Ramos (cell line): Measurements from ENCODE around the gene FRAS1.
"Not testable (repeated sequence)": the region's sequence is repeated elsewhere in the genome, so short reads cannot be mapped to it uniquely, and the experiment has no call there.

Source experiments
- in situ Hi-C: fragments of 300-500 bp; cut with MboI; formaldehyde crosslinking; loops from one replicate; pipeline ENCODE4 v1.14.3; 2022; ENCODE audit warnings: low sequenced_read_pairs; ENCODE audit not compliant: unreplicated experiment

The FRAS1 gene

GRCh38 chr4:78476108-78476704, 419.1 kb downstream of the FRAS1 start:
- in situ Hi-C loops, result no loop called here

GRCh38 chr4:78477276-78477675, 420.2 kb downstream of the FRAS1 start:
- in situ Hi-C loops, result no loop called here

DNA sequence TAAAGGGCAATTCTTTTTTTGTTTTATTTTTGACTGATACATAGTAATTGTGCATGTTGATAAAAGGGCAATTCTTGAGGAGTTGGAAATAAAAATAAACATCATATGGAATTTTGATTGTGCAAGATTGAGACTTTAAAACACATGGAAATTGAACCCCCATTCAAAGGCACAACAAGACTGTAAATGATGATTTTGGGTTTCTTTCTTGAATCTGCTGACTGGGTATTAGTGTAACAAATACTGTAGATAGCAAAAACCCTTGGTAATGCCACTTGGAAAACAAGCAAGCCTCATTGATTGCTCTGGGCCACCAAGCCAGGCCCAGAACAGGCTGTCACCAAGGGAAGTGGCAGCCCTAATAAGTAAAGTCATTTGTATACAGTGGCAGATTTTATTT, 421.4 kb downstream of the FRAS1 start:
- in situ Hi-C loops, result no loop called here

- in situ Hi-C loops, result no loop called here
Measured at GRCh38 chr4:78480286-78480685, 423.2 kb downstream of the FRAS1 start.

- in situ Hi-C loops, result no loop called here
Measured at GRCh38 chr4:78481180-78481579, 424.1 kb downstream of the FRAS1 start.

DNA sequence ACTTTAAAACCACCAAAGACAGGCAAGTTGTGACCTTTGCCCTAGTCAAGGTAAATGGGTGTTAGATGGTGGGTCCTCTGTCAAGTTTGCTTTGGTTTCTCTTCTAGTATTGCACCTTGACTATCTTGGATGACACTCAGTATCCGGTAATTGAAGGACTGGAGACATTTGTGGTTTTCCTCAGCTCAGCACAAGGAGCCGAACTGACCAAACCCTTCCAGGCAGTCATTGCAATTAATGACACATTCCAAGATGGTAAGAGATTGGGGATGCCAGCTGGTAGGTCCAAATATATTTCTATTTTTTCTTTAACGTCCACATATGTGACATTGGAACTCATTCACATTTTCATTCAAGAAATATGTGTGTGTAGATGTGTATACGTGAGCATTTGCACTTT, 425.2 kb downstream of the FRAS1 start:
- in situ Hi-C loops, result no loop called here

GRCh38 chr4:78483811-78484210, 426.7 kb downstream of the FRAS1 start:
- in situ Hi-C loops, result no loop called here

GRCh38 chr4:78484574-78484973, 427.5 kb downstream of the FRAS1 start:
- in situ Hi-C loops, result no loop called here

GRCh38 chr4:78493731-78494130, 436.6 kb downstream of the FRAS1 start:
- in situ Hi-C loops, result no loop called here

DNA sequence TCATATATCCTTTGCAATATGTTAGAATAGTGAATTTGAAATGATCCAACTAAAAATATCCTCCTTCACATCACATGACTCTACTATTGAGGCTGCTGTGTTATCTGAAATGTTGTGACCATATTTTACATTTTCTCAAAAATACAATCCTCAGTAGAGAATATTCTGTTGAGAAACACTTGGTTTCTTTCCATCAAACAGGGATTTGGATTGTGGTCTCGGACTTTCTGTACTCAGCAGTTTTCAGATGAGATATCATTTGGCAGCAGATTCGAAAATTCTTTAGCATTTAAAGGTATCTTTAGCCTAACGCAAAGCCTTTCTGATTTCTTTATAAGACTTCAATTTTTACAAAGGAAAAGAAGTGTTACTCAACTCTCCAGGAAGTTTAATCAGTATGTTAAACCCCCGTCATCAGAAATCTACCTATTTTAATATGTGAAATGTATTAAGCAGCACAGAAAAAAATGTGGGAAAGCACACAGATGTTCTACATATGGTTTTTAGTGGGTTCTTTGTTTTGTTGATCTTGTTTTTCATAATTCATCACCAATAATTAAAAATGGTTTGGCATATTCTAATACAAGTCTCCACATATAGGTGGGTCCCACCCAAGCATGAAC, 439.0 kb downstream of the FRAS1 start:
- in situ Hi-C loops, result no loop called here

GRCh38 chr4:78506260-78506659, 449.1 kb downstream of the FRAS1 start:
- in situ Hi-C loops, result not testable (repeated sequence)

DNA sequence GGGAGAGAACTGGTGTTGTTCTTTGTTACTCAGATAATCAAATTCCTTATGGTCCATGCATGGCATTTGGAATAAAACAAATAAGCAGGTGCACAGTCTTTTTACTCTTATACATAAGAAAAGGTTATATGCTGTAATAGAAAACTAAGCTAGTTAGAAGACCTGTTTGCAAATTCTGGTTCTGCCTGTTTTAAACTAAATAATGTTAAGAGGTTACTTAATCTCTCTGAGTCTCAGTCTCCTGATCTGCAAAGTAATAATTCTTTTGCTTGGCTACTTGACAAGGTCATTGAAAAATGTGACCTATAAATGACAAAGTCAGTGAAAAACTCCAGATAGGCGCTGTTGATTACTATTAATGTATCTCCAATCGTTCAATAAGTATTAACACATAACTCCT, 451.9 kb downstream of the FRAS1 start:
- in situ Hi-C loops, result no loop called here

DNA sequence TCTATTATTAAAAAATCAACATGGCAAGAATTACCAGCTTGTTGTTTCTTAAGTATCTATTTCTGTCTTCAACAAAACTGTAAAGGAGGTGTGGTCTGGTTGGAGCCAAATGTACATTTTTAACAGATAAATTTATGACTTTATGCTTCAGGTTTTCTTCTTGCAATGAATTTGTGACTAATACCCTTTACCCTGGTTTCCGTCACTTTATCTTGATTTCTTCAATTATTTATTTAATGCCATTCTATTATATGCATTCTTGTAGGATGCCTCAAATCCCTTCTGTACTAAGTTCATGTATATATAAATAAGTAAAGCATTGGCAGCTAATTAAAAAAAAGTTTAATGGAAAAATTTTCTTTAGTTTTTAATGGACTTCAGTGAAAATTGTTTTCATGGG, 453.0 kb downstream of the FRAS1 start:
- in situ Hi-C loops, result no loop called here

DNA sequence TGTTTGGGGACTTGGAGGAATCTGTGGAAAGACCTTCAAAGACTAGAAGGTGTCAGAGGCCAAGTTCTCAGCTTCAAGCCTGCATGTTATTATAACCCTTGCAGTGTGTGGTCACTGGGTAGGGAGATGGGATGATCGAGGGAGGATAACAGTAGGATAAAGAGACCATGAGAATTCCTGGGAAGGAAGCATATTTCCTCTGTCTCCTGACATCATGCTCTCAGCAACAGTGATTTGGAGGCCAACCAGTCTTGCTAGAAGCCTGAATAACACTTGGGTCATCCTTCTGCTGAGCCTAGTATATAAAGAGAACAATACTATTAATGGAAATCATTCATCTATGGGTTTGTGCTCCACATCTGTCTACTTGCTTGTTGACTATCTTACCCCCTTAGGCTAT, 453.6 kb downstream of the FRAS1 start:
- in situ Hi-C loops, result no loop called here

DNA sequence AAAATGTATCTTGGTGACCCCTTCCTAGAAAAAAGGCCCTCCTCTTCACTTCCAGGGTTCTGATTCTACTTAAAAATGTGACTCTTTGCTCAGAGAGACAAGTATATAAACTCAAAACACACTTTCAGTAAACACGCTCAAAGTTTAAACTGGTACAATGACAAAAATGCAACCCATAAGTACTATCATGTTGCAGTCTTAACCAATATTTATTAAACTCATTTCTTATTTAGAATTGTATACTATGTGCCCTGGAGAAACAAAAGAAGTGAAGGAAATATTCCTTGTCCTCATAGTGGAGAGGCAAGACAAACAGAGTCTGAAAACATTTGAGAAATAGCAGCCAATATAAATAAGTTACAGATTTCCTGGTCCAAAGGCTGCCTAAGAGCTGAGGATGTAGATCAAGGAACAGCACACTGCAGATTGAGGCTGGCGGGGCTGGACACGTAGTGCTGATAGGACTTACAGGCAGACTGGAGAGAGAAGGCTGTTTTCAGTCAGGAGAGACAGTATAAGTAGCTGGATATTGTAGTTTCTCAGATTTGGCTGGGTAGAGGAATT, 455.3 kb downstream of the FRAS1 start:
- in situ Hi-C loops, result no loop called here

- in situ Hi-C loops, result no loop called here
Measured at GRCh38 chr4:78513411-78513975, 456.4 kb downstream of the FRAS1 start.

GRCh38 chr4:78517050-78517652, 460.0 kb downstream of the FRAS1 start:
- in situ Hi-C loops, result no loop called here

DNA sequence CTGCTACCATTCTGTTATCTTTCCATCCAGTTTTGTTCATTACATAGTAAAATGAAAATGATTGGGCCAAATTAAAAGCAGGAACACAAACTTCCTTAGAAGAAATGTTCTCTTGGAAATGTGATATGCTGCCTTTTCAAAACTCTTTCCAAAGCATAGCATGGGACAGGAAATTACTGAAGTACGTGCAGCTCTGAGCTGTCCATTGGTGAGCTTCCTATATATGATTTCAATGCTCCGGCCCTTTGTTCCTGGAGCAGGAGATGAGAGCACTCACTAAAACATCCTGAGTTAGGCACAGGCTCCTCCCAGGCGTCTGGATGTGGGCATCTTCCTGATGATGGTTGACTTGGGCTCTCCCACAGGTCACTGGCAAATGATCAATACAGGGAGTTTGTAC, 461.4 kb downstream of the FRAS1 start:
- in situ Hi-C loops, result no loop called here

DNA sequence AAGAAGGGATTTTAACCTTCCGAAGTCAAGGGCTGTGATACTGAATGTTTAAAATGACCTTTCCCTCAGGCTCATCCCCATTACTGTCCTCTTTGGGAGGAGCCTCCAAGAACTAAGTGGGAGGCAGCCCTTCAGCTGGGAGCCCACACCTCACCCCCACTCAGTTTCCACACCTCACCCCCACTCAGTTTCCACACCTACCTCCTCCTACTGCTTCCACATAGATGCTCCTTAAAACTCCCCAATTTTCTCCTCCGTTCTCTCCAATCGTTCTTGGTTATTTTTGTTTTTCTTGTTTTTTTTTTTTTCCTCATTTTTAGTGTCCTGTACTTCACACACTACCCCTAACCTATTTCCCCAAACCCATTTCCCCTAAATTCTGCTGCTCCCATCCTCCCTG, 462.8 kb downstream of the FRAS1 start:
- in situ Hi-C loops, result no loop called here

- in situ Hi-C loops, result no loop called here
Measured at GRCh38 chr4:78520808-78521226, 463.7 kb downstream of the FRAS1 start.

- in situ Hi-C loops, result no loop called here
Measured at GRCh38 chr4:78524009-78524408, 466.9 kb downstream of the FRAS1 start.
